Vagina (tissue), 2 donors: ENCODE data around the gene DYNC1I1.

Experiments used
- POLR2A ChIP-seq, 2 donors: fragments of 450-650 bp; IDR thresholded peaks; one replicate each; pipeline ENCODE4 v1.6.1; 2017; ENCODE audit warnings: antibody characterized with exemption in 2 of 2, mild to moderate bottlenecking in 2 of 2, moderate library complexity in 2 of 2
- POLR2AphosphoS5 ChIP-seq, 2 donors: sonication (generic); formaldehyde crosslinking; IDR thresholded peaks; one replicate each; pipeline ENCODE4 v1.9.0; 2017; ENCODE audit warnings: antibody characterized with exemption in 2 of 2, mild to moderate bottlenecking in 2 of 2, low read depth in 1 of 2; ENCODE audit not compliant: insufficient read depth in 1 of 2
- TF ChIP-seq, protein P1 (sequence below), 3 experiments: fragments of 450-650 bp in 2 of 3; fragments of 200-600 bp in 1 of 3; sonication (generic) in 1 of 3; IDR thresholded peaks; one replicate each; pipeline ENCODE4 v1.5.1; 2017 to 2019; ENCODE audit warnings: antibody characterized with exemption in 3 of 3, mild to moderate bottlenecking in 2 of 3, moderate library complexity in 2 of 3

DNA sequence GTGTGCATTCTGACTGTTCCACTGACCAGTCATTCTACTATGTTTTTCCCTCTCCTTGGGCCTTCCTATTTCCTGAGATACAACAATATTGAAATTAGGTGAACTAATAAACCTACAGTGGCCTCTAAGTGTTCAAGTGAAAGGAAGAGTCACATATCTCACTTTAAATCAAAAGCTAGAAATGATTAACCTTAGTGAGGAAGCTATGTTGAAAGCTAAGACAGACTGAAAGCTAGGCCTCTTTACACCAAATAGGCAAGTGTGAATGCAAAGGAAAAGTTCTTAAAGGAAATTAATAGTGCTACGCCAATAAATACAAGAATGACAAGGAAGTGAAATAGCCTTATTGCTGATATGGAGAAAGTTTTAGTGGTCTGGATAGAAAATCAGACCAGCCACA is 5.7 kb upstream of the DYNC1I1 start:
- TF ChIP-seq POLR2AphosphoS5 (IDR thresholded peaks at IDR 0.05; ENCODE audit: insufficient read depth in 1 of 2, low read depth in 1 of 2) (no peak), POLR2A (IDR thresholded peaks at IDR 0.05) (no peak)
- TF ChIP-seq, protein P1, sequence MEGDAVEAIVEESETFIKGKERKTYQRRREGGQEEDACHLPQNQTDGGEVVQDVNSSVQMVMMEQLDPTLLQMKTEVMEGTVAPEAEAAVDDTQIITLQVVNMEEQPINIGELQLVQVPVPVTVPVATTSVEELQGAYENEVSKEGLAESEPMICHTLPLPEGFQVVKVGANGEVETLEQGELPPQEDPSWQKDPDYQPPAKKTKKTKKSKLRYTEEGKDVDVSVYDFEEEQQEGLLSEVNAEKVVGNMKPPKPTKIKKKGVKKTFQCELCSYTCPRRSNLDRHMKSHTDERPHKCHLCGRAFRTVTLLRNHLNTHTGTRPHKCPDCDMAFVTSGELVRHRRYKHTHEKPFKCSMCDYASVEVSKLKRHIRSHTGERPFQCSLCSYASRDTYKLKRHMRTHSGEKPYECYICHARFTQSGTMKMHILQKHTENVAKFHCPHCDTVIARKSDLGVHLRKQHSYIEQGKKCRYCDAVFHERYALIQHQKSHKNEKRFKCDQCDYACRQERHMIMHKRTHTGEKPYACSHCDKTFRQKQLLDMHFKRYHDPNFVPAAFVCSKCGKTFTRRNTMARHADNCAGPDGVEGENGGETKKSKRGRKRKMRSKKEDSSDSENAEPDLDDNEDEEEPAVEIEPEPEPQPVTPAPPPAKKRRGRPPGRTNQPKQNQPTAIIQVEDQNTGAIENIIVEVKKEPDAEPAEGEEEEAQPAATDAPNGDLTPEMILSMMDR (IDR thresholded peaks at IDR 0.05): no peak
